Endothelial cell (in vitro differentiated cells): Measurements from ENCODE around the gene PHF21A. TPM values are rescaled to one million over a fixed set of nuclear protein-coding genes. Genes with fewer than 3 reads are reported as not detected.

Experiments
- DNase-seq: peaks from one replicate; pipeline ENCODE4 v3.0.0; 2021; ENCODE audit warnings: low spot score
- H3K27ac Mint-ChIP-seq: one replicate; pipeline ENCODE4 v1.8.0; 2021; ENCODE audit warnings: mixed read lengths, inconsistent platforms; ENCODE audit not compliant: unreplicated experiment
- H3K27me3 Mint-ChIP-seq: one replicate; pipeline ENCODE4 v1.8.0; 2021; ENCODE audit warnings: mild to moderate bottlenecking, moderate library complexity, mixed read lengths, inconsistent platforms; ENCODE audit not compliant: unreplicated experiment
- H3K36me3 Mint-ChIP-seq: one replicate; pipeline ENCODE4 v1.8.0; 2021; ENCODE audit warnings: mild to moderate bottlenecking, low read depth, mixed read lengths, inconsistent platforms; ENCODE audit not compliant: unreplicated experiment
- H3K4me1 Mint-ChIP-seq: one replicate; pipeline ENCODE4 v1.8.0; 2021; ENCODE audit warnings: mild to moderate bottlenecking, mixed read lengths, inconsistent platforms; ENCODE audit not compliant: unreplicated experiment
- H3K4me3 Mint-ChIP-seq: one replicate; pipeline ENCODE4 v1.8.0; 2021; ENCODE audit warnings: mild to moderate bottlenecking, mixed read lengths, inconsistent platforms; ENCODE audit not compliant: unreplicated experiment
- H3K9me3 Mint-ChIP-seq: one replicate; pipeline ENCODE4 v1.8.0; 2021; ENCODE audit warnings: mixed read lengths, inconsistent platforms; ENCODE audit not compliant: unreplicated experiment
- total RNA-seq: library from RNA; stranded (reverse); fragmentation: NEBNext Ultra II Directional; extraction: Animal tissue kit (Norgen Biotek cat#: 25700); gene quantifications from one replicate; pipeline ENCODE4 v1.2.1, GENCODE V29; 2021; ENCODE audit not compliant: unreplicated experiment
- TF ChIP-seq, protein P1 (sequence below): fragments of 200-600 bp; sonication (generic); IDR thresholded peaks from one replicate; pipeline ENCODE4 v1.5.0; 2021; ENCODE audit warnings: antibody characterized with exemption; ENCODE audit not compliant: unreplicated experiment

Gene PHF21A
- total RNA-seq, 1 donor from 2014 or later: 52.8 TPM

DNA sequence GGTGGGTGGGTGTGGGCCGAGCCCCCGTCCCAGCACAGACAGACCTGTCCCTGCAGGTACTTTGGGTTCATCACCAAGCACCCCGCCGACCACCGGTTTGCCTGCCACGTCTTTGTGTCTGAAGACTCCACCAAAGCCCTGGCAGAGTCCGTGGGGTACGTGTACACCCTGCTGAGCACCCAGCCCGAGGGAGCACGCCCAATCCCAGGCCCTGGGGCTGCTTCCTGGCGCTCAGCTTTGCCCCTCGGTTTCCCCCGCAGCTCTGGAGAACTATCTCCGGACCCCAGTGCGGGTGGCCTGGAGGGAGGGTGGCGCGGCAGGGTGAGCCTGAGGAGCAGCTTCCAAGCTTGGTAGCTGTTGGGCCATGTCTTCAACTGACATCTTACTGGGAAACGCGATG lies 216.2 kb downstream of the PHF21A start:
- Mint-ChIP-seq H3K27ac (no peak overlapping the region), H3K4me3 (no peak overlapping the region), H3K4me1 (peaks cover 11% of the 10 kb centered on the region), H3K36me3 (no peaks in the 10 kb centered on the region), H3K27me3 (peaks cover 38% of the 10 kb centered on the region), H3K9me3 (no peaks in the 10 kb centered on the region)
- DNase-seq: no peak
- TF ChIP-seq, protein P1, sequence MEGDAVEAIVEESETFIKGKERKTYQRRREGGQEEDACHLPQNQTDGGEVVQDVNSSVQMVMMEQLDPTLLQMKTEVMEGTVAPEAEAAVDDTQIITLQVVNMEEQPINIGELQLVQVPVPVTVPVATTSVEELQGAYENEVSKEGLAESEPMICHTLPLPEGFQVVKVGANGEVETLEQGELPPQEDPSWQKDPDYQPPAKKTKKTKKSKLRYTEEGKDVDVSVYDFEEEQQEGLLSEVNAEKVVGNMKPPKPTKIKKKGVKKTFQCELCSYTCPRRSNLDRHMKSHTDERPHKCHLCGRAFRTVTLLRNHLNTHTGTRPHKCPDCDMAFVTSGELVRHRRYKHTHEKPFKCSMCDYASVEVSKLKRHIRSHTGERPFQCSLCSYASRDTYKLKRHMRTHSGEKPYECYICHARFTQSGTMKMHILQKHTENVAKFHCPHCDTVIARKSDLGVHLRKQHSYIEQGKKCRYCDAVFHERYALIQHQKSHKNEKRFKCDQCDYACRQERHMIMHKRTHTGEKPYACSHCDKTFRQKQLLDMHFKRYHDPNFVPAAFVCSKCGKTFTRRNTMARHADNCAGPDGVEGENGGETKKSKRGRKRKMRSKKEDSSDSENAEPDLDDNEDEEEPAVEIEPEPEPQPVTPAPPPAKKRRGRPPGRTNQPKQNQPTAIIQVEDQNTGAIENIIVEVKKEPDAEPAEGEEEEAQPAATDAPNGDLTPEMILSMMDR: no peak

DNA sequence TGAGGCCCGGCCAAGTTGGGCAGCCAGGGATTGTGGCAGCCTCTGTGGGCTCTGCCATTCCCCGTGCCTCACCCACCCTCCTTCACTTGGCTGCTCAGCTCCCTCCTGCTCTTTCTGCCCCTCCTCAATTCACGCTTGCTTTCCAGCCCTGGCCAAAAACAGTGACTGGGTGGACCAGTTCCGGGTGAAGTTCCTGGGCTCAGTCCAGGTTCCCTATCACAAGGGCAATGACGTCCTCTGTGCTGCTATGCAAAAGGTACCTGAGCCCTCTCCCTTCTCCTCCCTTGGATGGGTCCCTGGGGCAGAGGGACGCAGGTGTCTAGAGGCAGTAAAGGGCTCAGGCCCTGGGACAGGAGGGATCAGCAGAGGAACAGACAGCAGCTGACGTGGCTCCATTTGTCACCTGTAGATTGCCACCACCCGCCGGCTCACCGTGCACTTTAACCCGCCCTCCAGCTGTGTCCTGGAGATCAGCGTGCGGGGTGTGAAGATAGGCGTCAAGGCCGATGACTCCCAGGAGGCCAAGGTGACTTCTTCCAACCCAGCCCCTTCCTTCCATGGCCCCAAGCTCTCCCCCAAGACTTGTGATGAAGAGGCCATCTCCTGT lies 216.8 kb downstream of the PHF21A start:
- no peaks in the 10 kb centered on the region for H3K9me3 Mint-ChIP-seq
- no peak overlapping the region for H3K4me3 Mint-ChIP-seq
- peaks cover 37% of the 10 kb centered on the region for H3K27me3 Mint-ChIP-seq
- DNase-seq: no peak
- TF ChIP-seq, protein P1: no peak
- peaks cover 11% of the 10 kb centered on the region for H3K4me1 Mint-ChIP-seq
- no peak overlapping the region for H3K27ac Mint-ChIP-seq
- H3K36me3 Mint-ChIP-seq: no peaks in the 10 kb centered on the region

DNA sequence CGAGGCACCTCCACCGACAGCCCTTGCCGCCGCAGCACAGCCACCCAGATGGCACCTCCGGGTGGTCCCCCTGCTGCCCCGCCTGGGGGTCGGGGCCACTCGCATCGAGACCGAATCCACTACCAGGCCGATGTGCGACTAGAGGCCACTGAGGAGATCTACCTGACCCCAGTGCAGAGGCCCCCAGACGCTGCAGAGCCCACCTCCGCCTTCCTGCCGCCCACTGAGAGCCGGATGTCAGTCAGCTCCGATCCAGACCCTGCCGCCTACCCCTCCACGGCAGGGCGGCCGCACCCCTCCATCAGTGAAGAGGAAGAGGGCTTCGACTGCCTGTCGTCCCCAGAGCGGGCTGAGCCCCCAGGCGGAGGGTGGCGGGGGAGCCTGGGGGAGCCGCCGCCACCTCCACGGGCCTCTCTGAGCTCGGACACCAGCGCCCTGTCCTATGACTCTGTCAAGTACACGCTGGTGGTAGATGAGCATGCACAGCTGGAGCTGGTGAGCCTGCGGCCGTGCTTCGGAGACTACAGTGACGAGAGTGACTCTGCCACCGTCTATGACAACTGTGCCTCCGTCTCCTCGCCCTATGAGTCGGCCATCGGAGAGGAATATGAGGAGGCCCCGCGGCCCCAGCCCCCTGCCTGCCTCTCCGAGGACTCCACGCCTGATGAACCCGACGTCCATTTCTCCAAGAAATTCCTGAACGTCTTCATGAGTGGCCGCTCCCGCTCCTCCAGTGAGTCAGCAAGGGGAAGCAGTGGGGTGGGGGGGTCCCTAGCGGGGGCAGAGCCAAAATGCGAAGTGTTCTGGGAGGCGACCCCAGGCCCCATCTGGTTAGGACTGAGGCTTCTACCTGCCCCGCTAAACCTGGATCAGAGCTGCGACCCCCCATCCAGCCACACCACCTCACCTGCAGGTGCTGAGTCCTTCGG lies 218.5 kb downstream of the PHF21A start:
- no peak overlapping the region for H3K27ac Mint-ChIP-seq
- H3K4me3 Mint-ChIP-seq: no peak overlapping the region
- peaks cover 36% of the 10 kb centered on the region for H3K27me3 Mint-ChIP-seq
- H3K4me1 Mint-ChIP-seq: peaks cover 7% of the 10 kb centered on the region
- no peaks in the 10 kb centered on the region for H3K36me3 Mint-ChIP-seq
- no peaks in the 10 kb centered on the region for H3K9me3 Mint-ChIP-seq
- no peak for DNase-seq
- TF ChIP-seq, protein P1: no peak

DNA sequence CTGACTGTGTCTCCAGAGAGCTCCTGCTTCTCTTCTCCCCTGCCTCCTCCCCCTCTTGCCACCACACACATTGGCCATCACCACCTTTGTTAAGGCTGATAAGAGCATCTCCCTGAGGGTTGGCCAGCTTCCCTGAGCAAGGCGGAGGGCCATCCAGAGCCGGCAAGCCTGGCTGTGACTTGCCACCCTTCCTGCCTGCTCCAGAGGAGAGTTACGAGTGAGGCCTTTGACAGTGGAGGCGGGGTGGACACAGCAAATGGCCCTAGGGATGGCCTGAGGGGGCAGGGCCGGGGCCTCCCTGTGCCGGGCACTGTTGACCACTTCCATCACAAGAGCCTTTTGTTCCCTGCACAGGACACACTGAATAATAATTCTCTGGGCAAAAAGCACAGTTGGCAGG lies 219.6 kb downstream of the PHF21A start:
- Mint-ChIP-seq H3K4me1 (peaks cover 7% of the 10 kb centered on the region), H3K4me3 (no peak overlapping the region), H3K27me3 (peaks cover 37% of the 10 kb centered on the region), H3K36me3 (no peaks in the 10 kb centered on the region), H3K27ac (no peak overlapping the region), H3K9me3 (no peaks in the 10 kb centered on the region)
- TF ChIP-seq, protein P1: no peak
- DNase-seq: no peak
